H1 (cell line): ENCODE measurements around the gene PNPLA3. TPM values are rescaled to one million over a fixed set of nuclear protein-coding genes. Genes with fewer than 3 reads are reported as not detected.

Experiments used
- CTCF ChIA-PET: fragments of 300-600 bp; sonication (Branson Sonifier 250); formaldehyde crosslinking; loops from one replicate; lab custom pipeline; 2021; ENCODE audit not compliant: partially characterized antibody; lab: Charles Lee
- POLR2A ChIA-PET: fragments of 300-600 bp; sonication (Branson Sonifier 250); formaldehyde crosslinking; loops from one replicate; lab custom pipeline; 2021; ENCODE audit warnings: inconsistent platforms; ENCODE audit not compliant: partially characterized antibody; lab: Charles Lee
- DNase-seq, 2 experiments: peaks; one replicate each; pipeline versions ENCODE4 v3.0.0 to v3.0.0-alpha.2; 2010 to 2022; ENCODE audit warnings: low spot score in 2 of 2, low read depth in 1 of 2, mixed read lengths in 1 of 2
- FAIRE-seq: peaks from 2 replicates; lab custom pipeline; 2011; peaks lifted over from hg19 to GRCh38; lab: Jason Lieb, UNC
- H2AFZ ChIP-seq: 2 replicates; pipeline ENCODE4 v1.8.1; 2012; ENCODE audit warnings: low read length, inconsistent platforms
- H2AK5ac ChIP-seq: 2 replicates; pipeline ENCODE4 v1.6.1; 2013; ENCODE audit warnings: low read depth, low read length
- H2BK120ac ChIP-seq: replicated peaks from 2 replicates; pipeline ENCODE3; 2013; ENCODE audit warnings: low read depth, low read length, inconsistent platforms
- H2BK12ac ChIP-seq: 2 replicates; pipeline ENCODE4 v1.6.1; 2013; ENCODE audit warnings: low read depth, low read length
- H2BK15ac ChIP-seq: 2 replicates; pipeline ENCODE4 v1.6.1; 2013; ENCODE audit warnings: low read length
- H2BK20ac ChIP-seq: 2 replicates; pipeline ENCODE4 v1.6.1; 2013; ENCODE audit warnings: low read length
- H2BK5ac ChIP-seq: 2 replicates; pipeline ENCODE4 v1.6.1; 2013; ENCODE audit warnings: low read depth, low read length
- H3K14ac ChIP-seq: 2 replicates; pipeline ENCODE4 v1.6.1; 2013; ENCODE audit warnings: inconsistent platforms; ENCODE audit not compliant: insufficient read length
- H3K18ac ChIP-seq: 2 replicates; pipeline ENCODE4 v1.6.1; 2013; ENCODE audit warnings: low read length; ENCODE audit errors: extremely low read depth
- H3K23ac ChIP-seq: 2 replicates; pipeline ENCODE4 v1.6.1; 2013; ENCODE audit warnings: inconsistent platforms; ENCODE audit not compliant: insufficient read length
- H3K23me2 ChIP-seq: 2 replicates; pipeline ENCODE4 v1.6.1; 2013; ENCODE audit warnings: low read depth, low read length
- H3K27ac ChIP-seq: 2 replicates; pipeline ENCODE4 v1.6.1; 2011; ENCODE audit warnings: low read depth, low read length, inconsistent platforms
- H3K27me3 ChIP-seq, 4 experiments: replicated peaks in 1 of 4; 1 replicate in 1 of 4; 2 replicates in 3 of 4; pipeline versions ENCODE4 v1.6.1 to v1.8.1; 2011 to 2013; ENCODE audit warnings: low read length in 3 of 4, mild to moderate bottlenecking in 3 of 4, inconsistent platforms in 2 of 4, mixed read lengths in 2 of 4, moderate library complexity in 1 of 4; ENCODE audit not compliant: control insufficient read depth in 3 of 4, insufficient read depth in 3 of 4; ENCODE audit errors: extremely low read depth in 1 of 4
- H3K36me3 ChIP-seq, 4 experiments: 2 replicates each; pipeline versions ENCODE4 v1.6.1 to v1.8.1; 2011 to 2013; ENCODE audit warnings: mild to moderate bottlenecking in 4 of 4, low read length in 3 of 4, moderate library complexity in 2 of 4, control low read depth in 1 of 4, inconsistent platforms in 1 of 4; ENCODE audit not compliant: insufficient read depth in 4 of 4, control insufficient read depth in 2 of 4
- H3K4ac ChIP-seq: replicated peaks from 2 replicates; pipeline ENCODE3; 2013; ENCODE audit warnings: low read length, low read depth, mixed read lengths, inconsistent platforms; ENCODE audit not compliant: insufficient read length
- H3K4me1 ChIP-seq, 4 experiments: replicated peaks in 1 of 4; 1 replicate in 1 of 4; 2 replicates in 3 of 4; pipeline versions ENCODE4 v1.6.1 to v1.8.1; 2011 to 2013; ENCODE audit warnings: low read length in 3 of 4, inconsistent platforms in 2 of 4, mixed read lengths in 1 of 4; ENCODE audit not compliant: insufficient read depth in 4 of 4, control insufficient read depth in 3 of 4
- H3K4me2 ChIP-seq, 2 experiments: 2 replicates each; pipeline versions ENCODE4 v1.6.1 to v1.8.1; 2011 to 2013; ENCODE audit warnings: low read depth in 2 of 2, low read length in 2 of 2, control low read depth in 1 of 2, inconsistent platforms in 1 of 2, mild to moderate bottlenecking in 1 of 2; ENCODE audit not compliant: insufficient read depth in 1 of 2
- H3K4me3 ChIP-seq, 4 experiments: fragments of 200-600, 300-600 bp in 1 of 4; sonication (generic), shearing (Covaris generic), sonication (Bioruptor Twin) in 1 of 4; 2 replicates each; pipeline versions ENCODE4 v1.5.1 to v1.8.1; 2011 to 2016; ENCODE audit warnings: low read length in 4 of 4, low read depth in 3 of 4, control low read depth in 2 of 4, inconsistent platforms in 2 of 4, mild to moderate bottlenecking in 2 of 4, mixed read lengths in 1 of 4, moderate library complexity in 1 of 4; ENCODE audit not compliant: insufficient read depth in 2 of 4; ENCODE audit errors: extremely low read depth in 1 of 4
- H3K56ac ChIP-seq: replicated peaks from 2 replicates; pipeline ENCODE3; 2013; ENCODE audit warnings: low read depth, mild to moderate bottlenecking, mixed read lengths, low read length, inconsistent platforms; ENCODE audit not compliant: insufficient read length
- H3K79me1 ChIP-seq: 2 replicates; pipeline ENCODE4 v1.6.1; 2013; ENCODE audit warnings: low read depth, low read length, control low read depth
- H3K79me2 ChIP-seq, 2 experiments: 2 replicates each; pipeline versions ENCODE4 v1.6.1 to v1.8.1; 2012 to 2013; ENCODE audit warnings: low read length in 2 of 2, mild to moderate bottlenecking in 2 of 2, inconsistent platforms in 1 of 2; ENCODE audit not compliant: insufficient read depth in 2 of 2, control insufficient read depth in 1 of 2
- H3K9ac ChIP-seq, 4 experiments: replicated peaks in 1 of 4; 1 replicate in 1 of 4; 2 replicates in 3 of 4; pipeline versions ENCODE4 v1.6.1 to v1.8.1; 2011 to 2013; ENCODE audit warnings: low read depth in 3 of 4, low read length in 3 of 4, control low read depth in 2 of 4, mild to moderate bottlenecking in 2 of 4, moderate library complexity in 2 of 4, inconsistent platforms in 1 of 4; ENCODE audit errors: extremely low read depth in 1 of 4
- H3K9me3 ChIP-seq, 2 experiments: 2 replicates each; pipeline versions ENCODE4 v1.6.1 to v1.8.1; 2012 to 2013; ENCODE audit warnings: mild to moderate bottlenecking in 2 of 2, moderate library complexity in 2 of 2, control low read depth in 1 of 2, inconsistent platforms in 1 of 2, low read depth in 1 of 2, low read length in 1 of 2, mixed read lengths in 1 of 2; ENCODE audit not compliant: insufficient read depth in 2 of 2
- H4K20me1 ChIP-seq, 2 experiments: replicated peaks in 1 of 2; 2 replicates each; pipeline versions ENCODE3 to v1.8.1; 2011 to 2013; ENCODE audit warnings: inconsistent platforms in 2 of 2, low read length in 2 of 2, mild to moderate bottlenecking in 1 of 2; ENCODE audit not compliant: insufficient read depth in 2 of 2, control insufficient read depth in 1 of 2
- H4K5ac ChIP-seq: 2 replicates; pipeline ENCODE4 v1.6.1; 2013; ENCODE audit warnings: low read length, low read depth, mixed read lengths, inconsistent platforms; ENCODE audit not compliant: insufficient read length
- H4K8ac ChIP-seq: 2 replicates; pipeline ENCODE4 v1.8.0; 2013; ENCODE audit warnings: mild to moderate bottlenecking, moderate library complexity, low read length, inconsistent platforms; ENCODE audit not compliant: insufficient read depth; ENCODE audit errors: extremely low read depth
- H4K91ac ChIP-seq: replicated peaks from 2 replicates; pipeline ENCODE3; 2013; ENCODE audit warnings: low read length, mixed read lengths, inconsistent platforms; ENCODE audit not compliant: insufficient read length
- BACH1 ChIP-seq: IDR thresholded peaks from 2 replicates; pipeline ENCODE4 v1.6.1; 2012; ENCODE audit warnings: low read length, improper control_type of control experiment
- BCL11A ChIP-seq, 2 experiments: IDR thresholded peaks; one replicate each; pipeline ENCODE4 v1.6.1; 2011; ENCODE audit warnings: low read depth in 2 of 2, low read length in 2 of 2, mild to moderate bottlenecking in 2 of 2
- CBX5 ChIP-seq: fragments of 300-800, 300-1000 bp; sonication (generic); IDR thresholded peaks from 2 replicates; pipeline ENCODE4 v1.7.1; 2016; ENCODE audit warnings: antibody characterized with exemption, low read length, low read depth
- JUN ChIP-seq: IDR thresholded peaks from 2 replicates; pipeline ENCODE4 v1.6.1; 2011; ENCODE audit warnings: low read depth, mild to moderate bottlenecking, improper control_type of control experiment, low read length
- NRF1 ChIP-seq: IDR thresholded peaks from 2 replicates; pipeline ENCODE4 v1.6.1; 2011; ENCODE audit warnings: mild to moderate bottlenecking, low read depth, low read length, improper control_type of control experiment
- RXRA ChIP-seq: IDR thresholded peaks from 2 replicates; pipeline ENCODE4 v1.6.1; 2011; ENCODE audit warnings: low read depth, mild to moderate bottlenecking, low read length, moderate library complexity; ENCODE audit not compliant: insufficient read depth
- SAP30 ChIP-seq: fragments of 300-600 bp; sonication (generic); IDR thresholded peaks from 2 replicates; pipeline ENCODE4 v1.7.1; 2012; ENCODE audit warnings: low read length, moderate library complexity, mild to moderate bottlenecking, inconsistent platforms; ENCODE audit not compliant: insufficient read depth, insufficient replicate concordance
- SRF ChIP-seq: IDR thresholded peaks from 2 replicates; pipeline ENCODE4 v1.6.1; 2011; ENCODE audit warnings: mild to moderate bottlenecking, low read depth, low read length, moderate library complexity
- TAF7 ChIP-seq: optimal IDR thresholded peaks from 2 replicates; pipeline ENCODE3; 2011; ENCODE audit warnings: low read depth, mild to moderate bottlenecking, inconsistent platforms, low read length, moderate library complexity, borderline replicate concordance
- YY1 ChIP-seq: IDR thresholded peaks from 2 replicates; pipeline ENCODE4 v1.6.1; 2011; ENCODE audit warnings: low read depth, mild to moderate bottlenecking, low read length
- whole genome bisulfite sequencing, 2 experiments: shearing (Covaris generic) in 1 of 2; methylation state at CpG; one replicate each; pipeline versions ENCODE4 v1.1.6 to v1.1.7; 2013 to 2015; ENCODE audit warnings: low lambda C conversion rate in 2 of 2, mixed read lengths in 2 of 2, inconsistent platforms in 1 of 2, low coverage in 1 of 2, missing lambda C conversion rate in 1 of 2; ENCODE audit not compliant: insufficient replicate concordance in 2 of 2, insufficient coverage in 1 of 2, insufficient read length in 1 of 2; ENCODE audit errors: extremely low coverage in 1 of 2, missing lambda C conversion rate in 1 of 2; 5-methylcytosine and 5-hydroxymethylcytosine counted together
- polyA plus RNA-seq, 7 experiments: library from polyadenylated mRNA; depleted of rRNA in 3 of 7; stranded (reverse) in 5 of 7; unstranded in 2 of 7; fragments of >200 nt in 5 of 7; fragments of 200-250 nt in 2 of 7; gene quantifications; 1 replicate in 5 of 7; 2 replicates in 1 of 7; 4 replicates in 1 of 7; pipeline versions ENCODE4 v1.2.1 to v1.2.3, GENCODE V29; 2011 to 2013; ENCODE audit warnings: missing spikeins in 2 of 7, mixed read lengths in 2 of 7
- total RNA-seq: library from RNA; stranded (reverse); fragmentation: NEBNext Ultra II Directional; extraction: Animal tissue kit (Norgen Biotek cat#: 25700); gene quantifications from 2 replicates; pipeline ENCODE4 v1.2.1, GENCODE V29; 2021

The PNPLA3 gene
- total and polyA plus RNA-seq, 2 of the 8 experiments (the other 6 are each of a cell fraction or from before 2014, with no cell fraction given): 17.5 to 23.4 TPM

DNA sequence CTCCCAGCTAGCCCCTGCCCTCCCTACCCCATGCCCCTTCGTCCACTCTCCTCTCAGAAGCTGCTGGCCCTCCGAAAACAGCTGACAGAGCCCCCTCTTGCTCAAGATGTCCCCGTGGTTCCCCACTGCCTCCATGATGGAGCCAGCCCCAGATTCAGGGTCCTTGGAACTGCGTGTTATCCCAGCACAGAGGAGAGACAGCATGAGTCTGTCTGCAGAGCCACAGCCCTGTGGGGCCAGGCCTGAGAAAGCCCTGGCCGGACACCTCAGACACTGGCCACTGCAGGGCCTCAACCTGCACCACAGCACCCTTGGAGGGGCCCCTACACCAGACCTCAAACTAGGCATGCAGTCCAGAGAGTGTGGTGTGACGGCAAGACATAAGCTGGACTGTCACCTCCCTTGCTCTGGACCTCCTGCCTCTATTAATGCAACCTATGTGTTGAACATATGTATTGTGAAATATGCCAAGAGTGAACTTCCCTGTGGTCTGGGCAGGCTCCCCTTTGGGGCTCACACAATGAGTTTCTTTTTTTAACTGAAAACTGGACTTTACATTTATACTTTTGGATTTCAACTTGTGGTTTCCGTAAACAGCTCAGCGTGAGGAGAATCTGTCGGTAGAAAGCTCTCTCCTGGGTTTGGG, 41.4 kb upstream of the PNPLA3 start:
- no peak overlapping the region for H3K23ac ChIP-seq
- FAIRE-seq: no peak
- H2BK120ac ChIP-seq: no peak overlapping the region
- H3K56ac ChIP-seq: no peak overlapping the region
- no peak overlapping the region for H2AK5ac ChIP-seq
- ChIA-PET POLR2A (interaction anchor here (1.5 to 2.5 kb wide), 2 partner anchors 9 to 14 kb away, joined by 4 to 10 read pairs; no protein-coding TSS in a partner anchor), CTCF (interaction anchor here (0.8 to 7.5 kb wide), 41 partner anchors 8 to 744 kb away, joined by 3 to 226 read pairs (median 4); partner anchors contain the start of genes EFCAB6, PNPLA3 and PNPLA5)
- no peak overlapping the region for H2BK15ac ChIP-seq
- DNase-seq: no peak
- no peak overlapping the region for H3K27ac ChIP-seq
- no peak overlapping the region for H3K18ac ChIP-seq
- no peak overlapping the region for H2BK20ac ChIP-seq
- no peak overlapping the region for H2AFZ ChIP-seq
- H4K8ac ChIP-seq: no peak overlapping the region
- no peak overlapping the region for H3K14ac ChIP-seq
- H3K4me1 ChIP-seq: peaks cover 0 to 3% (median 2%) of the 10 kb centered on the region in 4 experiments; a peak in 1 of 7 replicates
- WGBS, 2 experiments: 92% methylated on average over 9 of the region's 9 CpGs; no CpG with 5 or more reads in 1 of the 2 experiments
- no peaks in the 10 kb centered on the region for H3K9me3 ChIP-seq
- no peak overlapping the region for H4K5ac ChIP-seq
- no peaks in the 10 kb centered on the region for H3K23me2 ChIP-seq
- H3K4me2 ChIP-seq: no peak overlapping the region
- H3K4ac ChIP-seq: no peak overlapping the region
- no peak overlapping the region for H2BK5ac ChIP-seq
- peaks cover 0 to 5% of the 10 kb centered on the region in 2 experiments for H4K20me1 ChIP-seq
- no peak overlapping the region for H3K4me3 ChIP-seq
- H3K79me2 ChIP-seq: no peaks in the 10 kb centered on the region
- no peak overlapping the region for H4K91ac ChIP-seq
- H2BK12ac ChIP-seq: no peak overlapping the region
- 0 out of 8 replicates have a peak, but pooled peaks cover 0 to 2% (median 0%) of the 10 kb centered on the region in 4 experiments for H3K36me3 ChIP-seq
- no peaks in the 10 kb centered on the region for H3K27me3 ChIP-seq
- H3K79me1 ChIP-seq: no peaks in the 10 kb centered on the region
- no peak overlapping the region for H3K9ac ChIP-seq
- TF ChIP-seq JUN (no peak), CBX5 (no peak), TAF7 (no peak), RXRA (no peak), BCL11A (IDR thresholded peaks at IDR 0.05; ENCODE audit: low read depth in 2 of 2, low read length in 2 of 2) (no peak), YY1 (no peak), BACH1 (no peak), NRF1 (no peak), SAP30 (no peak), SRF (no peak)
